Stimulated activated naive CD4-positive, alpha-beta T cell (primary cell): Measurements from ENCODE around the gene APBB1.

Experiments used
- DNase-seq, 6 experiments: peaks; one replicate each; lab custom pipeline; 2025; lab: John Stamatoyannopoulos, UW

The APBB1 gene

GRCh38 chr11:6419009-6419631, at the start of gene APBB1:
APBB1 (minus strand) TSS chr11:6419094; CDS start chr11:6411347, 7,747 bp downstream.
- DNase-seq, result peak; percentile 60 to 83 (median 71)

DNA sequence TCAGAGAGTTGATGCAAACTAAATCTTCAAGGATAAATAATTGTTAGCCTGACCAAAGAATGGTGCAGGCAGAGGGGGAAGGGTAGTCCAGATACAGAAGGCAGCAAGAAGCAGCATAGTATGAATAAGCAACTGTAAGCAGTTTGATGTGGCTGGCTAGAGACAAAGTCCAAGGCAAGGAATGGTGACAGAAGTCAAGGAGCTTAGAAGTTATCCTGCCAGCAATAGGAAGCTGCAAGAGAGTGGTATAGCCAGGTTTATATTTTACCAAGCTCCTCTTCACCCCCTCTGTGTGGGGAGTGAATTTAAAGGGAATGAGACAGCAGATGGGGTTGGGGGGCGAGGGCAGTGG, 40.2 kb upstream of the APBB1 start:
- DNase-seq, result no peak

DNA sequence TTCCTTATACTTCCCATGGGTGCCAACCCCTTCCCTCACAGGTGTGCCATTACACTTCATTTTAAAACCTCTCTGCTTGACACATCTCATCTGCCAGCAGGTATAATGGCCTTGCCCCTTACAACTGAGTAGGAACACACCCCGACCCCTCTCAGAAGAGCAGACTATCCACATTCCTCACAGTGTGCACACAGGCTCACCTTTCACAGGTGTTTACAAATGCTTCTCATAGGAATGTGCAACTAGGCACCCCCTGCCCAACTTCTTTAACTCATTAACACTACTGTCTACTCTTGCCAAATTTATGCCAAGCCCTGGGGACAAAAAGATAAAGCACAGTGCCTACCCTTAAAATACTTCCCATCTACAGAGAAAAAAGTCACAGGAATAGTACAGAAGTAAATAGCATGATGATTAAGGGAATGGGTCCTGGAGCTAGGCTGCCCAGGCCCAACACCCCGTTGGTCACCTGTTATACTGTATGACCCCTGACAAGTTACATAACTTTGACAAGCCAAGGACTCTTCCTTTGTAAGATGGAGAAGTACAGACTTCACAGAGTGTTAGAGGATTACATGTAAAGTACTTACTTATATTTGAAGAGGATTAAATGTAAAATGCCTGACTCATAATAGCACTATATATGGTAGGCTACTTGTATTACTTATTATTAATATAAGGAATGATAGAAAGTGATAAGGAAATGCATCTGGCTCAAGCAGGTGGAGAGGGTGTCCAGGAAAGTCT, 39.6 kb upstream of the APBB1 start:
- DNase-seq, result no peak

GRCh38 chr11:6457581-6458320, 38.9 kb upstream of the APBB1 start:
- no peak for DNase-seq

DNA sequence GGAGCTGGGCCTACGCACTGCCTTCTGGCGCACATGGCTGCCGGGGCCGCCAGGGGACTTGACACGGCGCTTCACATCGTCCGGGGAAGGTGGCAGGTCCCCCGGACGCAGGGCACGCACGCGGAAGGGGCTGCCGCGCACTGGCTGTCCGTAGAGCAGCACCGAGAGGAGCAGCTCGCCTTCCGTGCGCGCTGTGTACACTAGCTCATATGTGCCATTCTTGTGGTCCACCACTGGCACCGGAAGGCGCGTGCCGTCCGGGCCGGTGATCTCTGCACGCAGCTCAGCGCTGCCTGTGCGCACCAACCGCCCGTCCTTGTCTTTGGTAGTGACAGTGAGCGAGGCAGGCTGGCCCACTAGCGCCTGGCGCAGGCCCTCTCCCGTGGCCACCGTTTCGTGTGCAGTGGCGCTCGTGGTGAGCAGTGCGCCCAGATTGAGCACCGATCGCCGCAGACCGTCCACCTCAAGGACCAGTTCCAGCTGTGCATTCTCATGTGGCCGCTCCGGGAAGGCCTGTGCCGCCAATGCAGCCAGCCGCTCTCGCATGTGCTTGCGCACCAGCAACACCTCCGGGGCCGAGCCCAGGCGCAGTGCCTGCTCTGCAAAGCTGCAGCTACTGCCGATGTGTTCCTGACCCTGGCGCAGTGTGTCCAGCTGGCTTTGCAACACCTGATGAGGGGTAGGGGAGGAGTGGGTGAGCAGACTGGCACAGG, 37.6 kb upstream of the APBB1 start:
- no peak for DNase-seq

DNA sequence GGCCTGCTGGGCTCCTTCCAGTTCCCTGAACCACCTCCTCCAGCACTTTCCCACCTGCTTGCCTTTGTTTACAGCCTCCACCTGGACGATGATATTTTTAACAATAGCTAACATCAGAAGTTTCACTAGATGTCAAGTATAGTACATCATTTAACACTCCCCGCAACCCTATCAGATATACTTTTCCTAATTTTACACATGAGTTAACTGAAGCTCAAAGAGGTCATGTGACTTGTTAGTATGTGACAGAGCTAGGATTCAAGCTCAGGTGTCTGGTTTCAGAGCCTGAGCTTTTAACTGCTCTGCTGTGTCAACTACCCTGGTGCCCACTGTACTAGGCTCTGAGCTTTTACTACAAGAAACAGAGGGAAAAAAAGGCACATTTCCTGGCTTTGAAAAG, 36.2 kb upstream of the APBB1 start:
- no peak for DNase-seq

DNA sequence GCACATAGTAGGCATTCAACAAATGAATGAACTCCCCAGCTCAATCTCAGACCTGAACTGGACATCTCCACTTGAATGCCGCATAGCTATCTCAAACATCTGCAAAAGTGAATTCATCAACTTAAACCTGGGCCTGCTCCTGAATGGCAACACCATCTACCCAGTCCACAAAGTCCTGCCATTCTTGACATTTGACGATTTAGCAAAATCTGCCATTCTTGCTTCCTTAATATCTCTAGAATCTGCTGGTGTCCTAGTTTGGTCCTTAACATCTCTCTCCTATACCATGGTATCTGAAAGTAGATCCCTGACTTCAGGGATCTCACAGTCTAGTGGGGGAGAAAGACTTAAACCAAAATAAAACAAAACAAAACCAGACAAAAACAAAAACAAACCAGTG, 34.3 kb upstream of the APBB1 start:
- DNase-seq, result no peak

DNA sequence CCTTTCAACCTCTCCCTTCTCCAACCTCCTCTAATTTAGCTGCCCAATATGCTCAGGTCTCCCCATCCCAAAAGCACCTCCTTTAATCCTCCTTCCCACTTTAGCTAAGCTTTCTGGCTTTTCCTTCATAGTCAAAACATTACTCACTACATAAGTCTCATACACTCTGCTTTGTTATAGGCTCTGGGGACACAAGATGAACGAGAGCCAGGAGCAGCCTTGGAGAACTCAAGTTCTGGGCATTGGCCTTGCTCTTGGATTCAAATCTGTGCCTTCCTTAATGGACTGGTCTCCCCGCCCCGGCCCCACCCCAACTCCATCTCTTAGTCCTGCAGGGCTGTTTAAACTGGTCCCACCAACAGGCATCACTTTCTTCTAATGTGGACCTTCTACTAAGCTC, 33.3 kb upstream of the APBB1 start:
- no peak for DNase-seq

DNA sequence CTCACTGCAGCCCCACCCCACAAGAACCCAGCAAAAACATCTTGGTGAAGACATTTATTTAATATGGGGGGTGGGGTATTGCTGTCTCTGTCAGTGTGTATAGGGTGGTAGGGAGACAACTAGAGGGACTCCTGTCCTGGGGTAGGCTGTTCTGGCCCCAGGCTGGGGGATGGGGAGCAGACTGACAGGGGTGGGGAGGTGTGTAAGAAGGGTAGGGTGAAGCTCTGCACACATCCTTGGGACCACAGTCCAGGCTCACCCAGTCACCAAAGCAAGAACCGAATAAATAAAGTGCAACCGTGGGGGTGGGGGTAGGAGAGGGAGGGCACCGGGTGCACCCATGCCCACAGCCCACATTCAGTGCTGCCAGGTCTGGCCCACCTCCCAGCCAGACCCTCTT, 29.7 kb upstream of the APBB1 start:
- no peak for DNase-seq

- peak; percentile 24 to 68 (median 46) for DNase-seq
Observed at GRCh38 chr11:6443269-6444003, 24.5 kb upstream of the APBB1 start.

DNA sequence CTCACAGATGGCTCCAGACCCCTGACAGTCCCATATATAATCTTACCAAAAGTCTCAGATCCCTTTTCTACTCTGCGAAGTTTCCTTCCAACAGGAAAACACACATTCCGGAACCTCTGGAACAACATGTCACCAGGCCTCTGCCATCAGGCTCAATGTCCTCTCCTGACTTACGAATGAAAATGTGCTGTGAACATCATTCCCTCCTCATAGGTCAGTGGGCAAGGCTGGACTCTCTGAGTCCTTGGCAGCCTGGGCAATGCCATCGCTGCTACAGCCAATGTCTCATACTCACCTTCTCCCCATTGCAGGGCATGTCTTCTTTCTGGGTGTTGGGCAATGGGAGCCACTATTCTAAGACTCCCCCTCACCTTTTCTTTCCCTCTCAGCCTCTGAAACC, 23.5 kb upstream of the APBB1 start:
- no peak for DNase-seq

- DNase-seq, result no peak
Observed at GRCh38 chr11:6440906-6441358, 22.0 kb upstream of the APBB1 start, which contains the start of gene HPX. HPX (minus strand) TSS chr11:6440987; CDS start chr11:6440963, 24 bp downstream.

DNA sequence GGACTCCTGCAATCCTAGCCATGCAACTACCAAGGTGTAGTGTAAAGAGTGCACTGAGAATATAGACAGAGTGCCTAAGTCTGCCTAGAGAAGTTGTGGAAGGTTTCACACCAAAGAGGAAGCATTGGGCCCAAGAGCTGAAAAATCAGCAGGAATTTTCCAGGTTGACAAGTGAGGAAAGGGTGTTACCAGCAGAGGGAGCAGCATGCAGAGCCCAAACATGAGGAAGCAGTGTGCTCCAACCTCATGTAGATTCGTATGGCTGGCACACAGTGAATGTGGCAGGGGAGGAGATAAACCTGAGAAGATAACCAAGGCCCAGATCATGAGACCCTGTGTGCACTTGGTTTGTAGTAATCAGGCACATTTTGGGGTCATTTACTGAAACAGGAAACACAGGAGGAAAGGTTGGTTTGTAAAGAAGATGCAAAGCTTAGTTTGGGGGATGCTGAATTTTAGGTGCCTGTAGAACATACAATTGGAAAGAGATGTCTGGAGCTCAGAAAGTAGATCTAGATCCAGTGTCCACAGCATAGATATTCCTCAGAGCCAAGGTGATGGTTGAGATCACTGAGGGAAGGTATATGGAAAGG, 20.2 kb upstream of the APBB1 start:
- DNase-seq, result peak in 5 of 6 experiments; percentile 5 to 31 (median 20)

DNA sequence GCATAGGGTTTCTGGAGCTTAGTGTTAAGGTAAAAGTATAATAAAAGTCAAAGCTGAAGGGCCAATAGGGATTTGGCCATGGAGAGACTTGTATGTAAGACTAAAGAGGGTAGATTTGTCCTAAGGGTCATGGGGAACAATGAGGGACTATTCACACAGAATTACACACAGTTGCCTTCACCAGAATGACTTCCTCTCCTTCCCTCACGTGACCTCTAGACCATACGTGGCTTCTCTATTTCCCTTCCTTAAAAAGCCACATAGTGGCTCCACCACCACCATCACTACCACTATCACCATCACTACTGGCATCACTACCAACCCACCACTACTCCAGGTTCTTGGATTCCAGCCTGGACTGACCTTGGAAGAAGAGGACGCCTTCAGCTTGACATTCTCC, 19.1 kb upstream of the APBB1 start:
- peak in 2 of 6 experiments; percentile 9 for DNase-seq

GRCh38 chr11:6437423-6437822, 18.5 kb upstream of the APBB1 start:
- DNase-seq, result no peak

GRCh38 chr11:6433998-6434660, 15.2 kb upstream of the APBB1 start:
- no peak for DNase-seq

DNA sequence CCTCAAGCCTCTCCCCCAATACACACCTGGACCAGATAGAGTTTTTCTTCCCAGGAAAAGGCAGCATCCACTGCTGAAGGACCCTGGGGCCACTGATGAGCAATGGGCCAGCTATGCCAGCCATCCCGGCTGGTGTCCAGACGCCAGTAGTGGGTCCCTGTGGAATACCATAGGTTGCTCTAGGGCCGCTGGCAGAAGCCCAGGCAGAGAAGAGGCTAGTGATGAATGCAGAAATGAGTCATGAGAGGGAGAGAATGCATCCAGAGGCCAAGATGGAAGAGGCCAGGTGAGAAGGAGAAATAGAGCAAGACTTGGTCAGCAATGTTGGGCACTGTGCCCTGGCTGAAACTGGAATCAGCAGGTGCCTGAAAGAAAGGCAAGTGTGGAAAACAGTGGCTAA, 13.0 kb upstream of the APBB1 start:
- DNase-seq, result no peak

DNA sequence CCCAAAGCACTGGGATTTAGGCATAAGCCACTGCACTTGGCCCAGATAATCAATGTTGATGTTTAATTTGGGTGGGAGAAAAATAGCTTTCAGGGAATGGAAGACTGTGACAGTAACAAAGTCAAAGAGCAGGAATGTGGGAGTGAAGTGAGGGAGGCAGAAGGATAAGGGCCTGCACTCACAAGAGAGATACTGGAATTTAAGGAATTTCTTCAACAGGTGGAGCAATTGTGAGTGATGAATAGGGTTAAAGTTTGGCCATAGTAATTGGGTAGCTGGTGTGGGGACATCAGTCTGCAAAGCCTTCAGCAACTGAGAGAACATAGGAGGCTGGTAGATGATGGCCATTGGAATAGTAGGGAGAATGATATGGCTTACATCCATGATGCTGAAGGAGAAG, 8.6 kb upstream of the APBB1 start:
- no peak for DNase-seq

DNA sequence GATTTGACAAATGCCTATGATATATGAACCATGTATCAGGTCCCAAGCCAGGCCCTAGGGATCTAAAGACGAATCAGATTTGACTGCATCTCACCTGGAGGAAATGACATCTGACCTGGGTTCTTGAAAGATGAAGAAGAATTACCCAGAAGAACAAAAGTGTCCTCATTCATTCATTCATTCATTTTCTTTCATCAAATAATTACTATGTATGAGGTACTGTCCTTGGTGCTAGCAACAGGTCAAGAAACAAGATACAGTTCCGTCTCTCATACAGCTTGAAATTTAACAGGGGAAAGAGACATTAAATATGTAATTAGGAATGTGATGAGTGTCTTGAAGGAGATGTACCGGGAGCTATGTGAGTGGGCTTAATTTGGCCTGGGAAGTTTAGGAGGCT, 1.8 kb upstream of the APBB1 start:
- DNase-seq, result no peak

DNA sequence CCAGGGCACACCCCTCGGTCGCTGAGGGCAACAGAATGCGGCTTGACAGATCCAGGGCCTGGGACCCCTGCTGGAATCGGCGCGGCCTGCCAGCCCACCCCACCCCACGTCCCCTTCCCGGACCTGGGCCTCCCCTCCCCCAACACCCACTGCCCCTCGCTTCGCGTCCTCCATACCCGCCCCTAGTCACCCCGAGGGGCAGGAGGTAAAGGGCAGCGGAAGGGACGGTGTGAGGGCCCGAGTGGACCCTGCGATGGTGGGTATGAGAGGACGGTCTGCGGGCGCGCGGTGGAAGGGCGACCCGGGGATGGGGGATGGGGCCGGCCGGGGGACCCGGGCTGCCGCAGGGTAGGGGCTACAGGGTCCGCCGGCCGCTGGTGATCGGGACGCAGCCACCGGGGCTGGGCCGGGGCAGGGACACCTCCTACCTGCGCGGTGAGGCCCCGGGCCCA, 311 bp downstream of the APBB1 start:
- DNase-seq, result peak in 2 of 6 experiments; percentile 24
